GM12892 (cell line): ENCODE measurements around the gene LIG3.

Source experiments
- POLR2A ChIP-seq: IDR thresholded peaks from 2 replicates; pipeline ENCODE4 v1.6.1; 2011; ENCODE audit warnings: low read depth, low read length, control low read depth
- POLR2AphosphoS5 ChIP-seq: IDR thresholded peaks from 2 replicates; pipeline ENCODE4 v1.6.1; 2011; ENCODE audit warnings: low read depth, low read length, control low read depth
- TAF1 ChIP-seq: IDR thresholded peaks from 2 replicates; pipeline ENCODE4 v1.6.1; 2011; ENCODE audit warnings: low read depth, mild to moderate bottlenecking, control low read depth, low read length, borderline replicate concordance

GRCh38 chr17:35023538-35023937, 43.2 kb downstream of the LIG3 start:
- TF ChIP-seq POLR2A (no peak), POLR2AphosphoS5 (no peak), TAF1 (no peak)
